ENCODE measurements around the gene MDK. TPM values are rescaled to one million over a fixed set of nuclear protein-coding genes. Genes with fewer than 3 reads are reported as not detected.

Gene MDK
- total RNA-seq, 1 donor from 2014 or later: 2,040 TPM

DNA sequence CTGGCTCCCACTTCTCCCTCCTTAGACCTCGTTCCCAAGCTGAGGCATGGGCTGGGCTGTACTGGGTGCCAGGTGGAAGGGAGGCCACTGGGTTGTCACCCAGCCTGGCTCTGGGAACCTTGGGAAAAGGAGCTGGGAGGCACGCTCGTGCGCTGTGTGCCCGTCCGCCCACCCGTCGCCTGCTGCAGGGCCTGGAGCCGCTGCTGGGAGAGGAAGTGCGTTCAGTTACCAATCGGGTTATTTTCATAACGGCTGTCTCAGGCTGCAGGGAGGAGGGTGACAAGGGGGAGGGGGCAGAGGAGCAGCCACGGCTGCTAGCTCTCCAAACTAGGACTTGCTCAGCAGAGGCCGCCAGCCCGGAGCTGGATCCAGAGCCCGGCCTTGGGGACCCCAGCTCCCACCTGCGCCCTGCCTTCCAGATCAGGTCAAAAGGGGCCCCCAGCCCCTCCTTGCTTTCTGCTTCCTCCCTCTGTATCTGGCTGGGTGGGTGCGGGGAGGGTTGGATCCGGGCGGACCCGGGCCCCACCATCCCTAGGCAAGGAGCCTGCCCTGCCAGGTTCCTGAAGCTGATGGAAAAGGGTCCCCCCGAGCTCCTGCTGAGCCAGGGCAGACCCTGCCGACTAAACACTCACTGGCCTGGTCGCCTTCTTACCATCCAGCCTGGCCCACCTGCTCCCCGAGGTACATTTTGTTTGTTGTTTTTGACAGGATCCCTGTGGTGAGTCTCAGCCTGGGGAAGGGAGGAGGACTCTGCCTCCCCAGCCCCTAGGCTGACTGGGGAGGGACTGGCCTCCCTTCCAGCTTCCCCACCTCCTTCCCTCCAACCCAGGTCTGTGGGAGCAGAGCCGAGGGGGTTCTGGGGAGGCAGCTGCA lies 19.9 kb upstream of the MDK start:
- Mint-ChIP-seq H3K4me1 (ENCODE audit: low read depth) (peaks cover 12% of the 10 kb centered on the region), H3K36me3 (ENCODE audit: insufficient read depth) (no peaks in the 10 kb centered on the region), H3K27ac (peak overlapping the region; percentile 67)

DNA sequence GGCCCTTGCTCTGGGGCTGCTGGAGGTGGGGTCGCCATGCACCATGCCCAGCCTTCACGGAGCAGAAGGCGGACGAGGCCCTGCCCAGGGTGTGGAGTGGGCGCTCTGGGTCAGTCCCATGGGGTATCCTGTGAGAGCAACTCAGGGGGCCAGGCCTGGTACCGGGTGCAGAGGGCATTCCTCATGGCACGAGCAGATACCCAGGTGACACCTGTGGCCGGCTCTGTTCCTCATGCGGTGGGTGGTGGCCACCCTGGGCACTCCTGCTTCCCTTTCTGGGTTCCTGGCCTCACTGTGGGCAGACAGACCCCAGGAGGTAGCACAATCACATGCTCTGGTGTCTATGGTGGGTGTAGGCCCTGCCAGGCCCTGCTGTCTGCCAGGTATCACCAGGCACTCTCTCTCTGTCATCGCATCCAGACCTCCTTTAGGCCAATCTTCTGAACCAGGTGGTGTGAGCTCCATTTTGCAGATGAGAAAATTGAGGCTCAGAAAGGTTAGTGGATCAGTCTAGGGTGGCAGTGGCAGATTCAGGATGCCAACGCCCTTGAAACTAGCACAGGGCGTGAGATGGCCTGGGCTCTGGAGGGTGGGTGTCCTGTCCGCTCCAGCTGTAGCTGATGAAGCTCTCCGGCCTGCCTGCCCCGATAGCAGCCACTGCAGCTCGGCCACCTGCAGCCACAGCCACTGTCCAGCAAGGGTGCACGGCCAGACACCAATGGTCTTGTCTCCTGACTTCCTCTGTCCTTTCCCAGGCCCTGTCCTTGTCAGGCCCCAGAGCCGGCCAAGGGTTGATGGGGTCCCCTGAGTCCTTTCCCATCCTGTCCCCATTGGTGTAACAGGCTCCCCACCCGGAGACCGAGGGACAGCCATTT lies 19.1 kb upstream of the MDK start:
- H3K27ac Mint-ChIP-seq: no peak overlapping the region
- no peaks in the 10 kb centered on the region for H3K27me3 Mint-ChIP-seq
- H3K36me3 Mint-ChIP-seq (ENCODE audit: insufficient read depth): no peaks in the 10 kb centered on the region
- peaks cover 13% of the 10 kb centered on the region for H3K4me1 Mint-ChIP-seq (ENCODE audit: low read depth)
- no peak overlapping the region for H3K4me3 Mint-ChIP-seq (ENCODE audit: low read depth)
- no peaks in the 10 kb centered on the region for H3K9me3 Mint-ChIP-seq (ENCODE audit: low read depth)
- no peak for DNase-seq (ENCODE audit: low spot score, unreplicated experiment)
- TF ChIP-seq, protein P1, sequence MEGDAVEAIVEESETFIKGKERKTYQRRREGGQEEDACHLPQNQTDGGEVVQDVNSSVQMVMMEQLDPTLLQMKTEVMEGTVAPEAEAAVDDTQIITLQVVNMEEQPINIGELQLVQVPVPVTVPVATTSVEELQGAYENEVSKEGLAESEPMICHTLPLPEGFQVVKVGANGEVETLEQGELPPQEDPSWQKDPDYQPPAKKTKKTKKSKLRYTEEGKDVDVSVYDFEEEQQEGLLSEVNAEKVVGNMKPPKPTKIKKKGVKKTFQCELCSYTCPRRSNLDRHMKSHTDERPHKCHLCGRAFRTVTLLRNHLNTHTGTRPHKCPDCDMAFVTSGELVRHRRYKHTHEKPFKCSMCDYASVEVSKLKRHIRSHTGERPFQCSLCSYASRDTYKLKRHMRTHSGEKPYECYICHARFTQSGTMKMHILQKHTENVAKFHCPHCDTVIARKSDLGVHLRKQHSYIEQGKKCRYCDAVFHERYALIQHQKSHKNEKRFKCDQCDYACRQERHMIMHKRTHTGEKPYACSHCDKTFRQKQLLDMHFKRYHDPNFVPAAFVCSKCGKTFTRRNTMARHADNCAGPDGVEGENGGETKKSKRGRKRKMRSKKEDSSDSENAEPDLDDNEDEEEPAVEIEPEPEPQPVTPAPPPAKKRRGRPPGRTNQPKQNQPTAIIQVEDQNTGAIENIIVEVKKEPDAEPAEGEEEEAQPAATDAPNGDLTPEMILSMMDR (IDR thresholded peaks at IDR 0.05; ENCODE audit: unreplicated experiment): no peak

More for the DNA sequence above, 19.9 kb upstream of the MDK start:
- DNase-seq (ENCODE audit: low spot score, unreplicated experiment): no peak
- H3K9me3 Mint-ChIP-seq (ENCODE audit: low read depth): no peaks in the 10 kb centered on the region
- no peak overlapping the region for H3K4me3 Mint-ChIP-seq (ENCODE audit: low read depth)
- TF ChIP-seq, protein P1 (IDR thresholded peaks at IDR 0.05; ENCODE audit: unreplicated experiment): no peak
- H3K27me3 Mint-ChIP-seq: no peaks in the 10 kb centered on the region

DNA sequence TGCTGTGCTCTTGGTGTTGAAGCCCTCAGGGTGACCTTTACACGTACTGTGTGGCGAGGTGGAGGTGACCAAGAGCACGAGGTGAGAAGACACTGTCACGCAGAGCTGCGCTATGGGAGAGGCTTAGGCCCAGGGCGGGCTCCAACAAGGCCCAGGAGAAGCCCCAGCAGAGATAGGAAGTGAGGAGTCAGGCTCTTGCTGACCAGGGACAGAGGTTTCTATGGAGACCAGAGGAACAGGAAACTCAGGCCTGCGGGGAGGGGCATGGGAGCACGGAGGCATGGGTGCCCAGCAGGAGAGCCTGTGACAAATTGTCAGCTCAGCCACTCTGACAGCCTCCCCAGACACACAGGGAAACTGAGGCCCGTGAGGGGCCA lies 18.4 kb upstream of the MDK start:
- TF ChIP-seq, protein P1 (IDR thresholded peaks at IDR 0.05; ENCODE audit: unreplicated experiment): no peak
- H3K27me3 Mint-ChIP-seq: no peaks in the 10 kb centered on the region
- no peaks in the 10 kb centered on the region for H3K36me3 Mint-ChIP-seq (ENCODE audit: insufficient read depth)
- H3K4me3 Mint-ChIP-seq (ENCODE audit: low read depth): no peak overlapping the region
- no peak overlapping the region for H3K27ac Mint-ChIP-seq
- H3K9me3 Mint-ChIP-seq (ENCODE audit: low read depth): no peaks in the 10 kb centered on the region
- no peak for DNase-seq (ENCODE audit: low spot score, unreplicated experiment)
- peaks cover 13% of the 10 kb centered on the region for H3K4me1 Mint-ChIP-seq (ENCODE audit: low read depth)

DNA sequence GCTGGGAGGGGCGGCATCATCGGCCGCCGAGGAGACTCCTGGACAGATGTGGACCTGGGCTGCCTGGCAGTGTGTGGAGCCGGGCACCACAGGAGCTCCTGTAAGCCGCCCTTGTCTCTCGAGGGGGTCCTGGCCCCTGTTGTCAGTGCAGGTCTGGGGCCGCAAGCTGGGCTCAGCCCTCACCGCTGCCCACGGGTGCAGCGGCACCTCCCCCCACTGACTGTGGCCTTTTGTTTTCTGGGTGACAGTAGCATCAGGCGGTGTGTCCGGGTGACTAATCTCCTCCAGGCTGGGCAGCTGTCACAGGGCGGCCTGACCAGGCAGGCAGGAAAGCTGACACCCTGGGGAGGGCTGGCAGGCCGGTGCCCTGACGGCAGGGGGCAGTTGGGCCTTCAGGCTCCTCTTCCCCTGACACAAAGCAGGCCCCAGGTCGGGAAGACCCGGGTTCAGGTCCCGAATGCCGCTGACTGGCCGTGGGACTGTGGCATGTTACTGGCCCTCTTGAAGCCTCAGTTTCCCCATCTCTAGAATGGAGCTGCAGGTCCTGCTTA lies 17.9 kb upstream of the MDK start:
- Mint-ChIP-seq H3K27ac (no peak overlapping the region), H3K4me1 (ENCODE audit: low read depth) (peaks cover 13% of the 10 kb centered on the region), H3K9me3 (ENCODE audit: low read depth) (no peaks in the 10 kb centered on the region), H3K4me3 (ENCODE audit: low read depth) (no peak overlapping the region), H3K36me3 (ENCODE audit: insufficient read depth) (no peaks in the 10 kb centered on the region), H3K27me3 (no peaks in the 10 kb centered on the region)
- TF ChIP-seq, protein P1 (IDR thresholded peaks at IDR 0.05; ENCODE audit: unreplicated experiment): no peak
- no peak for DNase-seq (ENCODE audit: low spot score, unreplicated experiment)

DNA sequence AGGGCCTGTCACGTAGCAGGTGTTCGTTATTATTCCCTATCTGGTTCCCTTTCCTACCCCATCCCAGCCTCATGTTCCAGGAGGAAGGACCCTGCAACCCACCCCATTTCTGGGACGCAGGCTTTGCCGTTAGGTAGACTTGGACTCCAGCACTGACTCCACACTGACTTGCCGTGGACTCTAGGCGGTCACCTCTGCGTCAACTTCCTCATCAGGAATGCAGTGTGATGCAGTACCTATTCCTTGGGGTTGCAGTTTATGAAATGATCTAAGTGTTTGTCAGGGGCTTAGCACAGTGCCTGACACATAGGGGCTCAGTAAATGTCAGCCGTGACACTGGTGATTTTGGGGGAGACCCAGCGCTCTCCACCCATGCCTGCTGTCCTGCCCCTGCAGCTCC lies 17.4 kb upstream of the MDK start:
- Mint-ChIP-seq H3K9me3 (ENCODE audit: low read depth) (no peaks in the 10 kb centered on the region), H3K27me3 (no peaks in the 10 kb centered on the region), H3K4me1 (ENCODE audit: low read depth) (peaks cover 13% of the 10 kb centered on the region), H3K4me3 (ENCODE audit: low read depth) (no peak overlapping the region), H3K27ac (no peak overlapping the region), H3K36me3 (ENCODE audit: insufficient read depth) (no peaks in the 10 kb centered on the region)
- TF ChIP-seq, protein P1 (IDR thresholded peaks at IDR 0.05; ENCODE audit: unreplicated experiment): no peak
- no peak for DNase-seq (ENCODE audit: low spot score, unreplicated experiment)

Measured in progenitor cell of endocrine pancreas (in vitro differentiated cells).